Spleen (tissue), 11 donors: ENCODE data around the gene MEGF6. TPM values are rescaled to one million over a fixed set of nuclear protein-coding genes. Genes with fewer than 3 reads are reported as not detected.

Source experiments
- DNase-seq: peaks from one replicate; pipeline ENCODE4 v3.0.0-alpha.2; 2020
- H3K27ac ChIP-seq, 8 donors: fragments of 200-600 bp; sonication (generic) in 7 of 8; 1 replicate in 4 of 8; 2 replicates in 4 of 8; pipeline versions ENCODE4 v1.5.0 to v1.8.0; 2016 to 2021; ENCODE audit warnings: inconsistent platforms in 4 of 8, mild to moderate bottlenecking in 4 of 8, moderate library complexity in 1 of 8
- H3K27me3 ChIP-seq, 7 donors: fragments of 200-600 bp; sonication (generic) in 6 of 7; replicated peaks in 1 of 7; 1 replicate in 4 of 7; 2 replicates in 3 of 7; pipeline versions ENCODE4 v1.5.0 to v1.8.0; 2016 to 2021; ENCODE audit warnings: inconsistent platforms in 3 of 7, mild to moderate bottlenecking in 1 of 7
- H3K36me3 ChIP-seq, 6 donors: fragments of 200-600 bp; sonication (generic) in 5 of 6; 1 replicate in 4 of 6; 2 replicates in 2 of 6; pipeline versions ENCODE4 v1.5.0 to v1.8.0; 2016 to 2021; ENCODE audit warnings: inconsistent platforms in 2 of 6
- H3K4me1 ChIP-seq, 6 donors: fragments of 200-600 bp; sonication (generic) in 5 of 6; 1 replicate in 3 of 6; 2 replicates in 3 of 6; pipeline versions ENCODE4 v1.5.0 to v1.8.0; 2016 to 2021; ENCODE audit warnings: inconsistent platforms in 3 of 6
- H3K4me3 ChIP-seq, 8 donors: fragments of 200-600 bp; sonication (generic) in 7 of 8; 1 replicate in 4 of 8; 2 replicates in 4 of 8; pipeline versions ENCODE4 v1.5.0 to v1.8.0; 2016 to 2021; ENCODE audit warnings: inconsistent platforms in 4 of 8, mild to moderate bottlenecking in 4 of 8, moderate library complexity in 2 of 8
- H3K9me3 ChIP-seq, 8 donors: fragments of 200-600 bp; sonication (generic) in 7 of 8; 1 replicate in 4 of 8; 2 replicates in 4 of 8; pipeline versions ENCODE4 v1.5.0 to v1.8.0; 2016 to 2021; ENCODE audit warnings: inconsistent platforms in 4 of 8
- POLR2A ChIP-seq, 3 donors: fragments of 450-650 bp; IDR thresholded peaks; one replicate each; pipeline ENCODE4 v1.5.1; 2017; ENCODE audit warnings: antibody characterized with exemption in 3 of 3, mild to moderate bottlenecking in 1 of 3
- POLR2AphosphoS5 ChIP-seq, 3 donors: sonication (generic); formaldehyde crosslinking; IDR thresholded peaks; one replicate each; pipeline ENCODE4 v1.5.1; 2017; ENCODE audit warnings: antibody characterized with exemption in 3 of 3
- WGBS, 5 donors: extraction: QIAGEN DNeasy Blood & Tissue Kit in 3 of 5; methylation state at CpG; one replicate each; pipeline versions ENCODE4 v1.1.5 to v1.1.7; 2013 to 2018; 5-methylcytosine and 5-hydroxymethylcytosine counted together
- intact Hi-C: fragments of 100-400 bp; cut with DNase I; formaldehyde crosslinking; loops from one replicate; pipeline ENCODE4 v1.15.0; 2023; ENCODE audit warnings: low total_unique reads
- polyA plus RNA-seq, 3 donors: library from polyadenylated mRNA; stranded (reverse); fragments of 200-250 nt; gene quantifications; one replicate each; pipeline ENCODE4 v1.2.1, GENCODE V29; 2013
- total RNA-seq, 7 donors: library from RNA; depleted of rRNA in 3 of 7; stranded (reverse); fragments of >200 nt in 3 of 7; fragmentation: NEBNext Ultra II Directional in 4 of 7; extraction: Animal tissue kit (Norgen Biotek cat#: 25700) in 4 of 7; gene quantifications; one replicate each; pipeline versions ENCODE4 v1.1.0 to v1.2.1, GENCODE V29; 2016 to 2021
- TF ChIP-seq, protein P1 (sequence below), 11 experiments: fragments of 200-600 bp in 7 of 11; fragments of 450-650 bp in 4 of 11; sonication (generic) in 4 of 11; IDR thresholded peaks in 8 of 11; conservative IDR thresholded peaks in 3 of 11; 1 replicate in 7 of 11; 2 replicates in 4 of 11; pipeline versions ENCODE4 v1.4.0 to v1.8.0; 2016 to 2021; ENCODE audit warnings: antibody characterized with exemption in 11 of 11, inconsistent platforms in 4 of 11, mild to moderate bottlenecking in 1 of 11
- donor health status: healthy with polysubstance abuse.
- donor health status: DM: no; HTN: no; CAD: no; lungs with moderate emphysema.
- donor health status: DM: no; HTN: no; CAD: no.
- donor health status: Bipolar disorder and iron deficiency.
- donor health status: healthy.
- donor health status: DM: no; HTN: no; CAD: no.
- donor health status: DM: yes; HTN: yes; CAD: no.

The MEGF6 gene
- total and polyA plus RNA-seq, 10 donors: 8.7 to 39.5 (median 20.3) TPM

- TF ChIP-seq POLR2A (IDR thresholded peaks at IDR 0.05) (no peak), POLR2AphosphoS5 (IDR thresholded peaks at IDR 0.05) (no peak)
- TF ChIP-seq, protein P1, sequence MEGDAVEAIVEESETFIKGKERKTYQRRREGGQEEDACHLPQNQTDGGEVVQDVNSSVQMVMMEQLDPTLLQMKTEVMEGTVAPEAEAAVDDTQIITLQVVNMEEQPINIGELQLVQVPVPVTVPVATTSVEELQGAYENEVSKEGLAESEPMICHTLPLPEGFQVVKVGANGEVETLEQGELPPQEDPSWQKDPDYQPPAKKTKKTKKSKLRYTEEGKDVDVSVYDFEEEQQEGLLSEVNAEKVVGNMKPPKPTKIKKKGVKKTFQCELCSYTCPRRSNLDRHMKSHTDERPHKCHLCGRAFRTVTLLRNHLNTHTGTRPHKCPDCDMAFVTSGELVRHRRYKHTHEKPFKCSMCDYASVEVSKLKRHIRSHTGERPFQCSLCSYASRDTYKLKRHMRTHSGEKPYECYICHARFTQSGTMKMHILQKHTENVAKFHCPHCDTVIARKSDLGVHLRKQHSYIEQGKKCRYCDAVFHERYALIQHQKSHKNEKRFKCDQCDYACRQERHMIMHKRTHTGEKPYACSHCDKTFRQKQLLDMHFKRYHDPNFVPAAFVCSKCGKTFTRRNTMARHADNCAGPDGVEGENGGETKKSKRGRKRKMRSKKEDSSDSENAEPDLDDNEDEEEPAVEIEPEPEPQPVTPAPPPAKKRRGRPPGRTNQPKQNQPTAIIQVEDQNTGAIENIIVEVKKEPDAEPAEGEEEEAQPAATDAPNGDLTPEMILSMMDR (IDR thresholded peaks at IDR 0.05 in 8 of 11, conservative IDR thresholded peaks at IDR 0.05 in 3 of 11): no peak
- H3K27me3 ChIP-seq: peaks cover 10 to 70% (median 49%) of the 10 kb centered on the region in 7 donors
- H3K27ac ChIP-seq: no peak within 1 kb of the TSS
- H3K4me1 ChIP-seq: peaks cover 25 to 63% (median 50%) of the 10 kb centered on the region in 6 donors
- 1 to 17% (median 1%) methylated on average over 6 to 80 of the region's 80 CpGs for WGBS, 5 donors
- H3K4me3 ChIP-seq: peak within 1 kb of the TSS in 7 of 8 donors; percentile 30 to 98 (median 91)
- no peaks in the 10 kb centered on the region for H3K9me3 ChIP-seq
- peaks cover 0 to 10% (median 5%) of the 10 kb centered on the region in 6 donors for H3K36me3 ChIP-seq
- DNase-seq: peak; percentile 82
- intact Hi-C loops: no loop called here
These were observed 40.7 kb upstream of the MEGF6 start, which contains the start of gene TP73 for GRCh38 chr1:3651930-3652547. TSS of gene TP73 (plus strand) at chr1:3652516. CDS start at chr1:3682366, 29,850 bp downstream.

DNA sequence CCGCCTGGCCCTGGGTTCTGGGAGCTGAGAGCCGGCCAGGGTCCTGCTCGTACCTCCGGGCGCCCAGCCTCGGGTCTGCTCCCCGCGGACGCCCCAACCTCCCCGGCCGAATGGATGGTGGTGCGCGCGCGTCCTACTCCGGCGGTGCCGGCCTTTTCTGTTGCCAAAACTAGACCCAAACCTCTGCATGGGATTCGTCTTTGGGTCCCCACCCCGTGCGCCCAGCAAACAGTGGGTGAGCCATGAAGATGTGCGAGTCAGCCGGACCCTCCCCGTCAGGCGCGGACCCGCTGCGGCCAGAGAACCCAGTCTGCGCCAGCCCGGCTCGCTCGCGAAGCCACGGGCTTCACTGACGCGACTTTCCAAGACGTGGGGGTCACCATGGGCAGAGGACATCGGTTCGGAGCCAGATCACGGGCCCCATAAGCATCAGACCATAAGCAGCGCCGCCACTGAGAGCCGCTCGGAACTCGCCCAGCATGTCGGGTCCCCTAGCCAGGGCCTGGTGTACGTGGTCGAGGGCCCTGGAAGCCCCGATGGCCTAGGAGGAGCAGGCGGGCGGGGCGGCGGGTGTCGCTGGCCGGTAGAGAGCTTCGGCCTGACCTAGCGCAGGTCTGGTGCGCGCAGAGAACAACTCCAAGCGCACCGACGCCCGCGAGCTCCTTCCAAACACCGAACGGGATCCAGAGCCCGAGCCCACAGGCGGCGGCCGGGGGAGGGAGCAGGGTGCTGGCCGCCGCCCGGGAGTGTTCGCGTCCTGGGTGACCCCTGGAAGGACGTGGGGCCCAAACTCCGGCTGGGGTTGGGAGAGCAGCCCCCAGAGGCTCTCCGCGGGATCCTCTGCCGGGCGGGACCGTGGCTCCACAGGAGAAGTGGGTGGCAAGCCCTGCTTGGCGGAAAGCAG, 40.0 kb upstream of the MEGF6 start:
- no peaks in the 10 kb centered on the region for H3K9me3 ChIP-seq
- peaks cover 0 to 17% (median 12%) of the 10 kb centered on the region in 6 donors for H3K36me3 ChIP-seq
- peak; percentile 80 for DNase-seq
- 7 to 16% (median 7%) methylated on average over 20 to 83 of the region's 83 CpGs for WGBS, 5 donors
- TF ChIP-seq, protein P1 (IDR thresholded peaks at IDR 0.05 in 8 of 11, conservative IDR thresholded peaks at IDR 0.05 in 3 of 11): no peak
- TF ChIP-seq POLR2A (IDR thresholded peaks at IDR 0.05): no peak
- H3K4me1 ChIP-seq: peaks cover 25 to 64% (median 50%) of the 10 kb centered on the region in 6 donors
- peaks cover 10 to 63% (median 49%) of the 10 kb centered on the region in 7 donors for H3K27me3 ChIP-seq
- no peak overlapping the region for H3K27ac ChIP-seq
- H3K4me3 ChIP-seq: peak overlapping the region in 7 of 8 donors; percentile 78 to 98 (median 95)
- intact Hi-C loops: no loop called here

GRCh38 chr1:3650248-3651025, 39.1 kb upstream of the MEGF6 start:
- Histone ChIP-seq H3K27ac (peak overlapping the region in 1 of 8 donors; percentile 83), H3K36me3 (peaks cover 0 to 26% (median 20%) of the 10 kb centered on the region in 6 donors), H3K27me3 (peaks cover 10 to 54% (median 48%) of the 10 kb centered on the region in 7 donors), H3K9me3 (no peaks in the 10 kb centered on the region), H3K4me1 (peaks cover 25 to 64% (median 50%) of the 10 kb centered on the region in 6 donors), H3K4me3 (peak overlapping the region; percentile 78 to 98 (median 94))
- 7 to 19% (median 11%) methylated on average over 21 to 50 of the region's 50 CpGs for WGBS, 5 donors
- DNase-seq: peak; percentile 81
- intact Hi-C loops: no loop called here
- TF ChIP-seq, protein P1 (IDR thresholded peaks at IDR 0.05 in 8 of 11, conservative IDR thresholded peaks at IDR 0.05 in 3 of 11): no peak
- peak; percentile 49 to 77 (median 50) for TF ChIP-seq POLR2AphosphoS5 (IDR thresholded peaks at IDR 0.05)
